Immature natural killer cell (primary cell): Measurements from ENCODE around the gene HEG1. TPM values are rescaled to one million over a fixed set of nuclear protein-coding genes. Genes with fewer than 3 reads are reported as not detected.

Experiments
- DNase-seq, 3 donors: peaks; one replicate each; pipeline ENCODE4 v3.0.0; 2022; ENCODE audit warnings: mixed read lengths in 1 of 3
- H3K27ac Mint-ChIP-seq, 6 donors: one replicate each; pipeline ENCODE4 v1.8.0; 2020; ENCODE audit warnings: mixed read lengths in 6 of 6, mild to moderate bottlenecking in 5 of 6, inconsistent platforms in 4 of 6, moderate library complexity in 3 of 6
- H3K27me3 Mint-ChIP-seq, 3 donors: one replicate each; pipeline ENCODE4 v1.8.0; 2020 to 2021; ENCODE audit warnings: low read depth in 3 of 3, mild to moderate bottlenecking in 3 of 3, mixed read lengths in 3 of 3, moderate library complexity in 3 of 3, inconsistent platforms in 1 of 3
- H3K36me3 Mint-ChIP-seq, 3 donors: one replicate each; pipeline ENCODE4 v1.8.0; 2020; ENCODE audit warnings: mixed read lengths in 3 of 3, inconsistent platforms in 2 of 3, mild to moderate bottlenecking in 2 of 3
- H3K4me1 Mint-ChIP-seq, 2 donors: one replicate each; pipeline ENCODE4 v1.8.0; 2020; ENCODE audit warnings: inconsistent platforms in 2 of 2, mild to moderate bottlenecking in 2 of 2, mixed read lengths in 2 of 2, moderate library complexity in 1 of 2
- H3K4me3 Mint-ChIP-seq, 5 donors: one replicate each; pipeline ENCODE4 v1.8.0; 2020; ENCODE audit warnings: mild to moderate bottlenecking in 5 of 5, mixed read lengths in 5 of 5, inconsistent platforms in 3 of 5, moderate library complexity in 3 of 5
- H3K9me3 Mint-ChIP-seq, 6 donors: one replicate each; pipeline ENCODE4 v1.8.0; 2020; ENCODE audit warnings: mild to moderate bottlenecking in 6 of 6, mixed read lengths in 6 of 6, inconsistent platforms in 4 of 6, moderate library complexity in 3 of 6
- polyA plus RNA-seq, 3 donors: library from polyadenylated mRNA; unstranded; fragments of 300-500 nt; fragmentation: Illumina TruSeq; gene quantifications; one replicate each; pipeline ENCODE4 v1.2.3, GENCODE V29; 2021

Gene HEG1
- polyA plus RNA-seq, 3 donors from 2014 or later, result 2.1 to 12.1 (median 4.9) TPM

DNA sequence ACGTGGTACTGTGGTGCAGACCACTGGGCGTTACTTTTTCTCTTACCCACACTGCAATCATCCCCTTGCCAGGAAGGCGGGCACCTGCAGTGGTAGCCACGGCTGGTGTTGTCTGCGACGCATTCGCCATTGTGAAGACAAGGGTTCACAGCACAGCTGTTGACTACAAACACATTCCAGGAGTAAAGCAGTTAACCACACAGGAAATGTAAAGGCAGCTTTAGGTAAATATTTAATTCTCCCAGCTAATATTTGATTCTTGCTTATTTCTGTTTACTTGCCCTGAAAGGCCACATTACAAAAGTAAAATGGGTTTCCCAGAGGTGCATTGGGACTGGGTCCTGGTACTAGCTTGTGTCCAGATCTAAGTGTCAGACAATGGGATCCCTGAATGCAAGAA, 45.4 kb downstream of the HEG1 start:
- Mint-ChIP-seq H3K4me3 (peak overlapping the region; percentile 30 to 70 (median 44)), H3K4me1 (peaks cover 59 to 65% of the 10 kb centered on the region in 2 donors), H3K27me3 (peaks cover 0 to 2% (median 1%) of the 10 kb centered on the region in 3 donors), H3K36me3 (peaks cover 46 to 73% (median 52%) of the 10 kb centered on the region in 3 donors), H3K27ac (peak overlapping the region; percentile 64 to 98 (median 86)), H3K9me3 (no peaks in the 10 kb centered on the region)
- peak; percentile 33 to 48 (median 33) for DNase-seq

DNA sequence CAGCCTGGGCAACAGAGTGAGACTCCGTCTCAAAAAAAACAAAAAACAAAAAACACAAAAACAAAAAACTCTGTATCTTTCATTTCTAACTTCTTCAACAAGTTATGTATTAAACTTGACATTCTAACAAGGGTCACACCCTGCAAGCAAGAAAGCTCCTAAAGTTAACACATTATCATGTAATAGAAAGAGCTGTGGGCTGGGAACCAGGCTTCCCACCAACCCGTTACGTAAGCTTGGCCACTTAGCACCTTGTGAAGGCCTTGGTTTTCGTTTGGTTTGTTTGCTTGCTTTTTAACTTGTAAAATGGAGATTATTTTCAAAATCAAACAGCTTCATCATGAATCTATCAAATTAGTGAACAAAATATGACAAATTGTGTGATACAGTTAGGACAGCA, 47.0 kb downstream of the HEG1 start:
- DNase-seq, result peak in 1 of 3 donors; percentile 64
- Mint-ChIP-seq H3K27me3 (peaks cover 2% of the 10 kb centered on the region in 3 donors), H3K9me3 (no peaks in the 10 kb centered on the region), H3K27ac (peak overlapping the region; percentile 61 to 98 (median 72)), H3K36me3 (peaks cover 48 to 74% (median 49%) of the 10 kb centered on the region in 3 donors), H3K4me1 (peaks cover 56 to 61% of the 10 kb centered on the region in 2 donors), H3K4me3 (peak overlapping the region; percentile 2 to 79 (median 57))

DNA sequence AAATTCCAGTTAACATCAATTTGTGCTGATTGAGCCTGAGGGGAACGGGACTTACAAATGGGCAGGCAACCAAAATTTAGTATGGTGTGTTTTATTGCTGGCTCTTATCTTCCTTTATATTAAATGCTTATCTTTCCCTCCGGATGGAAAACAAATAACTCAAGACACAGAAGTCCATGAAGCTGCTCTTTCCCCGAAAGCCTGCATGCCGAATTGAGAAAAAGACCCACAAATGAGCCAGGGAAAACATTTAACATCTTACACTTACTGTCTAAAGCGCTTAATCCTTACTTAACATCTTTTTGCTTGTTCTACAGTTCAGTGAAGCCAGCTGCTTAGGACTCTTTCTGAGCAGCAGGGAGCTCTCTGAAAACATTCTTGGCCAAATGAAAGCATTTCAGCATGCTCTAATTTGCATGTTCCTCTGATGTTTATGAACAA, 49.5 kb downstream of the HEG1 start:
- Mint-ChIP-seq H3K36me3 (peaks cover 37 to 74% (median 48%) of the 10 kb centered on the region in 3 donors), H3K4me3 (no peak overlapping the region), H3K27ac (peak overlapping the region in 3 of 6 donors; percentile 61 to 78 (median 68)), H3K4me1 (peaks cover 39 to 51% of the 10 kb centered on the region in 2 donors), H3K9me3 (no peaks in the 10 kb centered on the region), H3K27me3 (peaks cover 2% of the 10 kb centered on the region in 3 donors)
- DNase-seq, result no peak

DNA sequence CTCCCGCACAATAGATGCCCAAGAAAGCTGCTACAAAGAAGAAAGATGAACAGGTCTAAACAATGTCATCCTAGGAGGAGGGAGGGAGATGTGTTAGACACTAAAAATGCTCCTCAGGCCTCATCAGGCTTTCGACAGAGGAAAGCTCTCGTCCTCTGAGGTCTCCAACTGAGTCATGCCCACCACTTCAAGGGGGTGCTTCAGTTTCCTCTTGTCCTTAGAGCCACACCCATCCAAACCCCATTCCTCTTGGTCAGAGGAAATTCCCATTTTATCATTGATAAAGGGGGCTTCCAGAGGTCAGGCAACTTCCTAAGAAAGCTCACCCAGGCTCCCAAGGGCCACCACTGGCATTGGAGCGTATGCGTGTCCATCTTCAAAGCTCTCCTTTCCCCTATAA, 50.1 kb downstream of the HEG1 start:
- peaks cover 33 to 44% of the 10 kb centered on the region in 2 donors for H3K4me1 Mint-ChIP-seq
- H3K9me3 Mint-ChIP-seq, result no peaks in the 10 kb centered on the region
- H3K27ac Mint-ChIP-seq, result peak overlapping the region in 1 of 6 donors; percentile 41
- no peak overlapping the region for H3K4me3 Mint-ChIP-seq
- no peak for DNase-seq
- H3K36me3 Mint-ChIP-seq, result peaks cover 37 to 76% (median 48%) of the 10 kb centered on the region in 3 donors
- peaks cover 2% of the 10 kb centered on the region in 3 donors for H3K27me3 Mint-ChIP-seq

DNA sequence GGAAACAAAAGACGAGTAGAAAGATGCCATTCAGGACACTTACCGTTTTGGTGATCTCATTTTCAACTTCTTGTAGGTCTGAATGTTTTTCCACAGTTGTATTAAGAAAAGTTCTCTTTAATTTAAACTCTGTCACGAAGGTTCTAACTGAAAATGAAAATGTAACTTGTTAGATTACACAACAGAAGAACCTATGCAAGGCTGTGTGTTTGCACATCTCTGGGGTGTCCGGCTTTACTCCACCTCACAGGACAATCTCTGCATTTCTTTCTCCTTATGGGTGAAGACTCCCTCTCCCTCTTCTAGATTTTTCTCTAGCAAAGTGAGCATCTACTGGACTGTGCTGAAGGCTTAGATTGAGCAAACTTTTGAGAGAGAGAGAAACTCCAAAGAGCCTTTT, 50.6 kb downstream of the HEG1 start:
- Mint-ChIP-seq H3K36me3 (peaks cover 37 to 80% (median 48%) of the 10 kb centered on the region in 3 donors), H3K27me3 (peaks cover 2% of the 10 kb centered on the region in 3 donors), H3K9me3 (no peaks in the 10 kb centered on the region), H3K4me3 (no peak overlapping the region), H3K27ac (peak overlapping the region in 2 of 6 donors; percentile 41 to 51), H3K4me1 (peaks cover 29 to 40% of the 10 kb centered on the region in 2 donors)
- no peak for DNase-seq

DNA sequence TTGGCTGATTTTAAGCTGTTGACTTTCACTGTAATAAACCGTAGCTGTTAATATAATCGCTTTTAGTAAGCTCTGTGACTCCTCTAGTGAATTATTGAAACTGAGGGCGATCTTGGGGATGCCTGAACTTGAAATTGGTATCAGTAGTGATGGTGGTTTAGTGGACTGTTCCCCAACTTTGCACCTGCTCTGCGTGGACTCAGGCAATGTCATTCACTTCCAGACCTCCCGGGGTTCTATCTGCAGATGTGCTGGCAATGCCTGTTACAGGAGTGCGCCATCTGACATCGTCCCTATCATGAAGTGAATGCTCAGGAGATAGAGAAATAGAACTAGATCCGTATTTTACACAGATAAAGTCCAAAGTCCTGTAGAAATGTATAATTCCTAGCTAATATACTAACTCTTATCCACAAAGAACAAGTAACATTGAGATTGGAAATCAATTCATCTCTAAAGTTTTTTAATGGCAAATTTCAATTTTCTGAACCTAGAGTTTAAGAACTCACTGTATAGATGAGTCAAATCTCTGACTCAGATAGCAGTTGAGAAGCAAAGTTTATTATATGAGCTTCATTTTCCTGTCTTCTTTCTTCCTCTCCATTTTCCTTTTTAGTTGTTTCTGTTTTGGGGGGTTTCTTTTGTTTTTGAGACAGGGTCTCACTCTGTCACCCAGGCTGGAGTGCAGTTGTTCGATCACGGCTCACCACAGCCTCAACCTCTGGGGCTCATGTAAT, 51.8 kb downstream of the HEG1 start:
- H3K36me3 Mint-ChIP-seq, result peaks cover 42 to 83% (median 43%) of the 10 kb centered on the region in 3 donors
- H3K9me3 Mint-ChIP-seq, result no peaks in the 10 kb centered on the region
- no peak overlapping the region for H3K4me3 Mint-ChIP-seq
- DNase-seq, result no peak
- peak overlapping the region in 4 of 6 donors; percentile 17 to 73 (median 47) for H3K27ac Mint-ChIP-seq
- peaks cover 29 to 33% of the 10 kb centered on the region in 2 donors for H3K4me1 Mint-ChIP-seq
- H3K27me3 Mint-ChIP-seq, result peaks cover 2% of the 10 kb centered on the region in 3 donors

DNA sequence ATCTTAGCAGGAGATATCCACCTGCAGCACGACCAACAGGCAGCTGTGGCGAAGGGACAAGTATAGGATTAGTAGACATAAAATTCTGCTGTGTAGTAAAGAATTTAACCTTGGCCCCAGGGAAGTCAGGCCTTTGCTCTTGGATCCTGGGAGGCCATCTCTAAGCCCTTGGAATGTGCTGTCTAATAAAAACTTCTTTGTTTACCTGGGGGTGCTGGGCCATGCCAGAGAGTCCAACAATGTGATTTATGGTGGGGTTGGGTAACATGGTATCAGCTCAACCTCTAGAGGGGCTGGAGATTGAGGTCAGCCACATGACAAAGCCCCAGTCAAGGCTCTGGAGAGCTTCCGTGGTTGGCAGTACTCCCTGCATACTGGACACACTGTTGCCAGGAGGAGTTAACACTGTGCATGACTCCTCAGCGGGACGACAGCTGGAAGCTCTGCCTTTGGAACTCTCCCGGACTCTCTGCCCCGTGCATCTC, 52.4 kb downstream of the HEG1 start:
- Mint-ChIP-seq H3K36me3 (peaks cover 43 to 85% (median 45%) of the 10 kb centered on the region in 3 donors), H3K27me3 (peaks cover 2% of the 10 kb centered on the region in 3 donors), H3K27ac (peak overlapping the region in 3 of 6 donors; percentile 16 to 73 (median 37)), H3K4me1 (peaks cover 28 to 30% of the 10 kb centered on the region in 2 donors), H3K9me3 (no peaks in the 10 kb centered on the region), H3K4me3 (no peak overlapping the region)
- DNase-seq, result no peak

DNA sequence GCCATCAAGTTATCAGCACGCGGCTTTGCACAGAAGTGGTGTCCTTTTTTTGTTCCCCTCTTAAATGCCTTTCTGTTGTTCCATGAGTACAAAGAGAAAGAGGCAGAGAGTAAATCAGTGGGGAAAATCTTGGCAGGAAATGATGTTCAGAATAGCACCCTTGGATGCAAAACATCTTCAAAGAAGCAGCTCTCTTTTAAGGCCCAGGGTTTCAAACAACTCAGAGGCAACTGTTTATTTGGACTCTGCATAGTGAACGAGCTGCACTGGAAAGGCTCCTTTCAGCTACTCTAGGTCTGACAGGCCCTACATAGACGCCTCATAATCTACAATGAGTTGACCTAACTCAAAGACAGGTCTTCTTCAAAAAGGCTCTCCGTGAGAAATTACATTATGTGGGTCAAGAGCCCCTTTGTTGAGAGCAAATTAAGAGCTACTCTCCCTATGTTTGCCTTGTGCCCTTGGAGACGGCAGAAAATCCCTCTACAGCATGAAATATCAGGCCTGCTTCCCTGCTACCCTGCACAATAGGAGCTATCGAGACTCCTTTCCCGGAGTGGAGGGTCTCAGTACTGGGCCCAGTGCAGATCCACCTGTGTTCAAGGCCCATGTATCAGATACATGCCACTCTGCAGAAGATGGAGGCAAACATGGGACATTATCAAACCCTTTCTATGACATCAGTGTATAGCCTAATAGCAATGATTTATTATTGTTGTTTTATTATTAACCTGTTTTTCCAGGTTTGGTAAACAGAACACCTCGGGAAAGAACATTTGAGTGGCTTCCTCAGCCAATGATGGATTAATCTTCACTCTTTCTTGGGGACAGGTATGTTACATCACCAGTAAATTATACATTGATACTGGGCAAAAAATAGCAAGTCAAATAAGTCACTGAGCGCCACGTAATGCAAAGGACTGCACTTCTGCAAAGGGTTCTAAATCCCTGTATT, 53.1 kb downstream of the HEG1 start:
- Mint-ChIP-seq H3K27ac (peak overlapping the region in 4 of 6 donors; percentile 21 to 75 (median 53)), H3K4me3 (no peak overlapping the region), H3K9me3 (no peaks in the 10 kb centered on the region), H3K36me3 (peaks cover 44 to 88% (median 47%) of the 10 kb centered on the region in 3 donors), H3K27me3 (peaks cover 2% of the 10 kb centered on the region in 3 donors), H3K4me1 (peaks cover 24 to 29% of the 10 kb centered on the region in 2 donors)
- no peak for DNase-seq

DNA sequence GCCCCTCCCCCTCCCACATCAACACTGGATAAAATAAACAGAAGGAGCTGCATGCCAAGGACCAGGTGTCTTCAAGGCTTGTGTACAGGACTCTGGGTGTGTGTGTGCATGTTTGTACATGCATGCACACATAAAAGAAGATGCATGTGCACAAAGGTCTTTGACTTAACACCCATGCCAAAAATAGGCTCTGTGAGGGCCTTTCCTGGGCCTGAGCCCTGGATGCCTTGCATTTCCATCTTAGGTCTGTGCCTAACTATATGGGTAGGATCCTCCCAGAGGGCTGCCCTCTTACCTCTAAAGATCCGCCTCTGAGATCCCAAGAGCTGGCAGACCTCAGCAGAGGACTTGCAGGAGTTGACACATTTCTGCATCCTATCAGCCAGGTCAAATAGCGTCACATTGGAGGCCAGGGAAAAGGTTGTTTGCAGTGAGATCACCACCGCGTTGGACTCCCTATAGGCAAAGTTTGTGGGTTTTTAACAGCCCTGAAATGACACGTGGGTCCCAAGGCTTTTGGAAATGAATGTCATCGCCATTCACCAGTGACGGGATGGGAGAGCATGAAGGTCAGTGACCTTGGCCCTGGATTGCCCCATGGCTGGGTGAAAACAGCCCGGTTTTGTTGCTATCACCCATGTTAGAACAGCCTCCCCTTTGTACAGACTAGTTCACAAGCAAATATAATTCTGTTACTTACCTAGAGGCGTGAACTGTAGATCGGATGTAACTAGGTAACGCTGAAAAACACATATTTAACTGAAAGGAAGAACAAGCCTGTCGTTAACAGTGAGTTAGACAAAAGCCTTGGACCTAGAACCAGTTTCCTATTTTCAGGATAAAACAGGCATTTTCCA, 54.0 kb downstream of the HEG1 start:
- no peak for DNase-seq
- Mint-ChIP-seq H3K4me3 (no peak overlapping the region), H3K27me3 (peaks cover 2% of the 10 kb centered on the region in 3 donors), H3K9me3 (no peaks in the 10 kb centered on the region), H3K36me3 (peaks cover 44 to 91% (median 56%) of the 10 kb centered on the region in 3 donors), H3K4me1 (peaks cover 24 to 36% of the 10 kb centered on the region in 2 donors), H3K27ac (peak overlapping the region in 5 of 6 donors; percentile 21 to 75 (median 58))

DNA sequence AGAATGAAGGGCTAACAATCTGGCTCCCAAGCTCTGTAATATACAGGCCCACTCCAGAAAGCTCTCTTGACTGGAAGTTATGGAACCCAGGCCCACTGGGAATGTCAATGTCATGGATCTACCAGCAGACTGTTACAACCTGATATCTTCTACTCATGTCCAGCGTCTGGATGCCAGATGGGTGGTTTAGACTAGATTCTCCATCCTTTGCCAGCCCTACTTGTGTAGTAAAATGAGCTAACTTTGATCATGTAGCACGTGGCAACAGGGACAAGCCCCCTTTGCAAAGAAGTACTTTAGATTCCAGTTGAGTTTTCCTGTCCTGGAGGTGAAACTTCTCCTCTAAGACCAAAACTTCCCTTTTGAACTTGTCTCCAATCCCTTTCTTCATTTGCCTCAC, 55.1 kb downstream of the HEG1 start:
- Mint-ChIP-seq H3K9me3 (no peaks in the 10 kb centered on the region), H3K4me3 (no peak overlapping the region), H3K4me1 (peaks cover 30 to 47% of the 10 kb centered on the region in 2 donors), H3K27ac (peak overlapping the region in 1 of 6 donors; percentile 55), H3K27me3 (peaks cover 0 to 2% (median 2%) of the 10 kb centered on the region in 3 donors), H3K36me3 (peaks cover 37 to 90% (median 52%) of the 10 kb centered on the region in 3 donors)
- DNase-seq, result no peak

DNA sequence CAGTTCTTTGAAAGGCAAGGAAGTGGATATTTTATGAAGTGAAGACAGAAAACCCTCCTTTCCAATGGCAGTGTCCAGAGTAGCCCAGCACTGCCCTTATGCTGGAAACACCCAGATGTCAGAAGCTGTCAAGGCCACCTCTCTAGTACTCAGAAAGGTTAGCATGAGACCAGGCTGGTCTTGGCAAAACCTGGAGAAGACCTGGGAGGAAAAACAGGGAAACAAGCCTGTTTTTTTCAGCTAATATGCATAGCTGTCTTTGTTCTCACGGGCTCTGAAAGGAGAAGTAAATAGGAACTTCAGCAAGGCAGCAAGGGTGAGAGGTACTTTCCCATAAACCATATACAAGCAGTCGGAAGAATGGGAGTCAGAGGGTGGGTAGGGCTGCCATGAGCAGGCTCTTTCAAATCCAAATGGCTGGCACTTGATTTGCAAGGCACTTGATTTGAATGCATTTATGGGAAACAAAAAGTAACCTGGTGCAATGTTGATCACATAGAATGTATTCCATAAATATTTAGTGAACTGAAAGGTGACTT, 55.8 kb downstream of the HEG1 start:
- peak overlapping the region in 4 of 6 donors; percentile 28 to 63 (median 46) for H3K27ac Mint-ChIP-seq
- H3K27me3 Mint-ChIP-seq, result peaks cover 0 to 2% (median 0%) of the 10 kb centered on the region in 3 donors
- no peak overlapping the region for H3K4me3 Mint-ChIP-seq
- H3K4me1 Mint-ChIP-seq, result peaks cover 36 to 54% of the 10 kb centered on the region in 2 donors
- no peaks in the 10 kb centered on the region for H3K9me3 Mint-ChIP-seq
- peaks cover 33 to 90% (median 52%) of the 10 kb centered on the region in 3 donors for H3K36me3 Mint-ChIP-seq
- no peak for DNase-seq

DNA sequence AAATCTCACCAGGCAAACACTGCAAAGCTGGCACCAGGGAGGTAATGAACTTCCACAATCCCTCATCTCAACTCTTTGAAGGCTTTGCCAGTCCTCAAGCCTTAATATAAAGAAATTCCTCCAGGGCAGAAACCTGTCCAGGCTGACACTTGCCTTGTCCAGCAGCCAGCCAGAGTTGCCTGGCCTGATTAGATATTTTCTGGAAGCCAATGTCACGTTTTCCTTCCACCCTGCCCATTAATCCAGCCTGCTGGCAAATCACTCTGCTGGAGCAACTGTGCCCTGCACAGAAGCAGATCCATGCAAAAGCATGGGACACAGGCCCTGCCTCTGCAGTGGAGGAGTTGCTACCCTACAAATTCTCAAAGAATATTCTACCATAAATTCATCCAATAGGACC, 56.5 kb downstream of the HEG1 start:
- DNase-seq, result no peak
- no peak overlapping the region for H3K4me3 Mint-ChIP-seq
- H3K4me1 Mint-ChIP-seq, result peaks cover 36 to 54% of the 10 kb centered on the region in 2 donors
- H3K36me3 Mint-ChIP-seq, result peaks cover 36 to 85% (median 50%) of the 10 kb centered on the region in 3 donors
- peaks cover 0 to under 1% (median 0%) of the 10 kb centered on the region in 3 donors for H3K27me3 Mint-ChIP-seq
- H3K9me3 Mint-ChIP-seq, result no peaks in the 10 kb centered on the region
- peak overlapping the region in 5 of 6 donors; percentile 23 to 69 (median 35) for H3K27ac Mint-ChIP-seq
